Measurements from ENCODE around the gene MAST3.
"Not testable (repeated sequence)": the region's sequence is repeated elsewhere in the genome, so short reads cannot be mapped to it uniquely, and the experiment has no call there.

Gene MAST3

GRCh38 chr19:18089096-18089541 lies 8.5 kb upstream of the MAST3 start:
- DNase-seq: not testable (repeated sequence)

- no peak for DNase-seq
Measured at GRCh38 chr19:18089726-18090125, 7.9 kb upstream of the MAST3 start.

- no peak for DNase-seq
Measured at GRCh38 chr19:18090545-18091216, 6.9 kb upstream of the MAST3 start.

- DNase-seq: no peak
Measured at GRCh38 chr19:18091217-18091608, 6.4 kb upstream of the MAST3 start.

- DNase-seq: peak; percentile 51
Measured at GRCh38 chr19:18093439-18094161, 4.0 kb upstream of the MAST3 start.

GRCh38 chr19:18096258-18096657 lies 1.3 kb upstream of the MAST3 start:
- no peak for DNase-seq

- DNase-seq: no peak
Measured at GRCh38 chr19:18097993-18098890, 664 bp downstream of the MAST3 start.

GRCh38 chr19:18098891-18099622 lies 1.5 kb downstream of the MAST3 start:
- no peak for DNase-seq

- DNase-seq: no peak
Measured at GRCh38 chr19:18099623-18099995, 2.0 kb downstream of the MAST3 start.

GRCh38 chr19:18100710-18101109 lies 3.1 kb downstream of the MAST3 start:
- DNase-seq: no peak

- DNase-seq: no peak
Measured at GRCh38 chr19:18101268-18101667, 3.7 kb downstream of the MAST3 start.

GRCh38 chr19:18102916-18103542 lies 5.5 kb downstream of the MAST3 start:
- DNase-seq: no peak

- DNase-seq: no peak
Measured at GRCh38 chr19:18104793-18105131, 7.2 kb downstream of the MAST3 start.

GRCh38 chr19:18105259-18105658 lies 7.7 kb downstream of the MAST3 start:
- not testable (repeated sequence) for DNase-seq

- no peak for DNase-seq
Measured at GRCh38 chr19:18107235-18107634, 9.7 kb downstream of the MAST3 start.

GRCh38 chr19:18108897-18109296 lies 11.3 kb downstream of the MAST3 start:
- no peak for DNase-seq

- DNase-seq: no peak
Measured at GRCh38 chr19:18109341-18109732, 11.8 kb downstream of the MAST3 start.

- DNase-seq: no peak
Measured at GRCh38 chr19:18109733-18110608, 12.4 kb downstream of the MAST3 start.

- no peak for DNase-seq
Measured at GRCh38 chr19:18110609-18111232, 13.1 kb downstream of the MAST3 start.

GRCh38 chr19:18112989-18113478 lies 15.5 kb downstream of the MAST3 start:
- peak; percentile 74 for DNase-seq

Measured in fibroblast of skin of back (primary cell).